Measurements from ENCODE around the gene AKAP13.

Gene AKAP13

GRCh38 chr15:85771781-85772445, 391.5 kb downstream of the AKAP13 start:
- no peak for TF ChIP-seq FOXM1 (IDR thresholded peaks at IDR 0.05; ENCODE audit: borderline replicate concordance, low read depth)

- TF ChIP-seq CEBPB (IDR thresholded peaks at IDR 0.05): no peak
- no peak for TF ChIP-seq ZBTB7A (IDR thresholded peaks at IDR 0.05; ENCODE audit: low read depth)
- TF ChIP-seq TEAD4 (IDR thresholded peaks at IDR 0.05): no peak
- TF ChIP-seq, protein P1, sequence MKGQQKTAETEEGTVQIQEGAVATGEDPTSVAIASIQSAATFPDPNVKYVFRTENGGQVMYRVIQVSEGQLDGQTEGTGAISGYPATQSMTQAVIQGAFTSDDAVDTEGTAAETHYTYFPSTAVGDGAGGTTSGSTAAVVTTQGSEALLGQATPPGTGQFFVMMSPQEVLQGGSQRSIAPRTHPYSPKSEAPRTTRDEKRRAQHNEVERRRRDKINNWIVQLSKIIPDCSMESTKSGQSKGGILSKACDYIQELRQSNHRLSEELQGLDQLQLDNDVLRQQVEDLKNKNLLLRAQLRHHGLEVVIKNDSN (IDR thresholded peaks at IDR 0.05): no peak
- TF ChIP-seq REST (IDR thresholded peaks at IDR 0.05; ENCODE audit: low read depth): no peak
- no peak for TF ChIP-seq FOXM1 (IDR thresholded peaks at IDR 0.05; ENCODE audit: borderline replicate concordance, low read depth)
Observed at GRCh38 chr15:85772668-85773067, 392.3 kb downstream of the AKAP13 start.

DNA sequence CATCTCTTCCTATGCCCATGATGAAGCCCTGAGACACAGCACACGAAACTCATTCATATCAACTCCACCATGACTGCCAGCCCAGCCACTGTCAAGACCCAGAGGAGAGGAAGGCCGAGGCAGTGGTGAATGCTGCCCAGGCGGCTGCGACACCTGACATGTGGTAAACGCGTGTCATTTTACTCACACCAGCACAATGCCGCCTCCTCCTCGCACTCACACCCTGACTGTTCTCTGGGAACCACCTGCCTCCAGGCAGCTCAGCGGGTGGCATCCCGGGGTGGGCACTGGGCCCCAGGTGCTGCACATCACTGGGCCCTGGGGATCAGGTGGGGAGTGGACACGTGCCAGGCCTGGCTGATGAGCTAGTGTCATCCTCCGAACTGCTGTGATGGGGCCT, 392.8 kb downstream of the AKAP13 start:
- TF ChIP-seq REST (IDR thresholded peaks at IDR 0.05; ENCODE audit: low read depth) (no peak), ZBTB7A (IDR thresholded peaks at IDR 0.05; ENCODE audit: low read depth) (no peak), TAF1 (IDR thresholded peaks at IDR 0.05; ENCODE audit: low read depth) (no peak), NFIC (IDR thresholded peaks at IDR 0.05) (no peak), EGR1 (IDR thresholded peaks at IDR 0.05) (no peak), YY1 (IDR thresholded peaks at IDR 0.05; ENCODE audit: low read depth) (no peak), RAD21 (IDR thresholded peaks at IDR 0.05; ENCODE audit: low read depth) (no peak), FOXM1 (IDR thresholded peaks at IDR 0.05; ENCODE audit: borderline replicate concordance, low read depth) (no peak), TEAD4 (IDR thresholded peaks at IDR 0.05) (no peak), TCF12 (IDR thresholded peaks at IDR 0.05; ENCODE audit: low read depth) (no peak), EP300 (IDR thresholded peaks at IDR 0.05; ENCODE audit: borderline replicate concordance) (no peak), CEBPB (IDR thresholded peaks at IDR 0.05) (no peak), CREB1 (IDR thresholded peaks at IDR 0.05; ENCODE audit: low read depth) (no peak)
- TF ChIP-seq, protein P2, sequence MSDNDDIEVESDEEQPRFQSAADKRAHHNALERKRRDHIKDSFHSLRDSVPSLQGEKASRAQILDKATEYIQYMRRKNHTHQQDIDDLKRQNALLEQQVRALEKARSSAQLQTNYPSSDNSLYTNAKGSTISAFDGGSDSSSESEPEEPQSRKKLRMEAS (IDR thresholded peaks at IDR 0.05): no peak
- TF ChIP-seq, protein P1 (IDR thresholded peaks at IDR 0.05): no peak

DNA sequence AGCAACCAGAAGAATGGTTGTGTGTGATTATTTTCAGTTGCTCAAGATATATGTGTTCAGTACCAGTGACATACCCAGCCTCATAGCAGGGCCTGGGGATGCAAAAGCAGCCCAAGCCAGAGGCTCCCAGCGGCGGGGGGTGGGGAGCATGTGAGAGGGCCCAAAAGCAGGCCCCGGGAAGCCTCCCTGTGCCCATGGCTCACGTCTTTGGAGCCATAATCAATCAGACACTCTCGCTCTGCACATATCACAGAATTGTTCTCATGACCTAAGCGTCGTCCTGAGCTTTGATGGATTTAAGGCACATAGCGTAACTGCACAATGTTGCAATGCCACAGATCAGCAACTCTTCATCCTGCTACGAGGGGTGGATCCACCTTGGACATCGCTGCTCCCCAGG, 393.6 kb downstream of the AKAP13 start:
- TF ChIP-seq TCF12 (IDR thresholded peaks at IDR 0.05; ENCODE audit: low read depth) (no peak), YY1 (IDR thresholded peaks at IDR 0.05; ENCODE audit: low read depth) (no peak), ZBTB7A (IDR thresholded peaks at IDR 0.05; ENCODE audit: low read depth) (no peak), REST (IDR thresholded peaks at IDR 0.05; ENCODE audit: low read depth) (no peak), NFIC (IDR thresholded peaks at IDR 0.05) (no peak), CREB1 (IDR thresholded peaks at IDR 0.05; ENCODE audit: low read depth) (no peak), TAF1 (IDR thresholded peaks at IDR 0.05; ENCODE audit: low read depth) (no peak), FOXM1 (IDR thresholded peaks at IDR 0.05; ENCODE audit: borderline replicate concordance, low read depth) (no peak), RAD21 (IDR thresholded peaks at IDR 0.05; ENCODE audit: low read depth) (no peak), TEAD4 (IDR thresholded peaks at IDR 0.05) (no peak), EGR1 (IDR thresholded peaks at IDR 0.05) (no peak), EP300 (IDR thresholded peaks at IDR 0.05; ENCODE audit: borderline replicate concordance) (no peak), CEBPB (IDR thresholded peaks at IDR 0.05) (no peak)
- TF ChIP-seq, protein P2 (IDR thresholded peaks at IDR 0.05): no peak
- TF ChIP-seq, protein P1 (IDR thresholded peaks at IDR 0.05): no peak
